H9 (cell line): ENCODE results near the gene ACBD6. TPM values are rescaled to one million over a fixed set of nuclear protein-coding genes. Genes with fewer than 3 reads are reported as not detected.

Source experiments
- DNase-seq: peaks from one replicate; pipeline ENCODE4 v3.0.0-alpha.2; 2017
- H2AFZ ChIP-seq: one replicate; pipeline ENCODE4 v1.6.1; 2013; ENCODE audit warnings: mild to moderate bottlenecking, low read length, control low read depth, moderate library complexity
- H2AK5ac ChIP-seq: 2 replicates; pipeline ENCODE4 v1.6.1; 2013; ENCODE audit warnings: low read length, control low read depth, mixed read lengths; ENCODE audit not compliant: insufficient read length
- H2BK120ac ChIP-seq: one replicate; pipeline ENCODE4 v1.6.1; 2013; ENCODE audit warnings: low read depth, mild to moderate bottlenecking, low read length, control low read depth, inconsistent platforms; ENCODE audit not compliant: poor library complexity, severe bottlenecking
- H2BK12ac ChIP-seq: 2 replicates; pipeline ENCODE4 v1.6.1; 2013; ENCODE audit warnings: low read length, control low read depth, mixed read lengths, low read depth; ENCODE audit not compliant: insufficient read length
- H2BK15ac ChIP-seq: 2 replicates; pipeline ENCODE4 v1.6.1; 2013; ENCODE audit warnings: low read depth, low read length, control low read depth
- H2BK20ac ChIP-seq: one replicate; pipeline ENCODE4 v1.6.1; 2013; ENCODE audit warnings: low read depth, mild to moderate bottlenecking, low read length, control low read depth, inconsistent platforms; ENCODE audit not compliant: poor library complexity, severe bottlenecking
- H2BK5ac ChIP-seq: 2 replicates; pipeline ENCODE4 v1.6.1; 2013; ENCODE audit warnings: low read length, control low read depth, mixed read lengths; ENCODE audit not compliant: insufficient read length
- H3K14ac ChIP-seq: 2 replicates; pipeline ENCODE4 v1.6.1; 2013; ENCODE audit warnings: low read length, control low read depth; ENCODE audit not compliant: insufficient read depth
- H3K18ac ChIP-seq: 2 replicates; pipeline ENCODE4 v1.6.1; 2013; ENCODE audit warnings: low read depth, mild to moderate bottlenecking, mixed read lengths, low read length, control low read depth; ENCODE audit not compliant: insufficient read length
- H3K23ac ChIP-seq: 2 replicates; pipeline ENCODE4 v1.6.1; 2013; ENCODE audit warnings: low read length, control low read depth, mixed read lengths, low read depth; ENCODE audit not compliant: insufficient read length
- H3K23me2 ChIP-seq: 2 replicates; pipeline ENCODE4 v1.6.1; 2013; ENCODE audit warnings: low read depth, mild to moderate bottlenecking, mixed read lengths, low read length, control low read depth; ENCODE audit not compliant: insufficient read length, poor library complexity, severe bottlenecking
- H3K27ac ChIP-seq: 2 replicates; pipeline ENCODE4 v1.5.1; 2013; ENCODE audit warnings: low read length, control low read depth, mixed read lengths, low read depth; ENCODE audit not compliant: insufficient read length
- H3K27me3 ChIP-seq: 2 replicates; pipeline ENCODE4 v1.6.1; 2013; ENCODE audit warnings: low read length, control low read depth, inconsistent platforms; ENCODE audit not compliant: insufficient read depth
- H3K4ac ChIP-seq: 2 replicates; pipeline ENCODE4 v1.6.1; 2013; ENCODE audit warnings: low read depth, mild to moderate bottlenecking, control low read depth, inconsistent platforms, low read length, moderate library complexity
- H3K4me1 ChIP-seq: 2 replicates; pipeline ENCODE4 v1.6.1; 2013; ENCODE audit warnings: low read length, control low read depth, inconsistent platforms; ENCODE audit not compliant: insufficient read depth
- H3K4me2 ChIP-seq: 2 replicates; pipeline ENCODE4 v1.6.1; 2013; ENCODE audit warnings: low read length, control low read depth, mixed read lengths; ENCODE audit not compliant: insufficient read length, insufficient read depth
- H3K56ac ChIP-seq: 2 replicates; pipeline ENCODE4 v1.6.1; 2013; ENCODE audit warnings: low read depth, mild to moderate bottlenecking, mixed read lengths, low read length, control low read depth; ENCODE audit not compliant: insufficient read length
- H3K79me1 ChIP-seq: 2 replicates; pipeline ENCODE4 v1.6.1; 2013; ENCODE audit warnings: low read depth, mild to moderate bottlenecking, moderate library complexity, low read length, control low read depth, inconsistent platforms; ENCODE audit not compliant: insufficient read depth, poor library complexity, severe bottlenecking
- H3K79me2 ChIP-seq: 2 replicates; pipeline ENCODE4 v1.6.1; 2013; ENCODE audit warnings: low read length, control low read depth, inconsistent platforms; ENCODE audit not compliant: insufficient read depth
- H3K9ac ChIP-seq: 2 replicates; pipeline ENCODE4 v1.6.1; 2013; ENCODE audit warnings: low read length, control low read depth, mixed read lengths; ENCODE audit not compliant: insufficient read length; ENCODE audit errors: extremely low read depth
- H3K9me3 ChIP-seq: one replicate; pipeline ENCODE4 v1.6.1; 2013; ENCODE audit warnings: low read depth, low read length, inconsistent platforms; ENCODE audit not compliant: control insufficient read depth
- H3T11ph ChIP-seq: one replicate; pipeline ENCODE4 v1.6.1; 2013; ENCODE audit warnings: mild to moderate bottlenecking, low read length, control low read depth, inconsistent platforms
- H4K20me1 ChIP-seq: one replicate; pipeline ENCODE4 v1.6.1; 2013; ENCODE audit not compliant: control insufficient read depth, insufficient read length, insufficient read depth
- H4K5ac ChIP-seq: 2 replicates; pipeline ENCODE4 v1.6.1; 2013; ENCODE audit warnings: low read depth, mild to moderate bottlenecking, mixed read lengths, low read length, control low read depth; ENCODE audit not compliant: insufficient read length
- H4K8ac ChIP-seq: replicated peaks from 2 replicates; pipeline ENCODE4 v1.6.1; 2013; ENCODE audit warnings: low read length, control low read depth, mixed read lengths, low read depth; ENCODE audit not compliant: insufficient read length
- H4K91ac ChIP-seq: 2 replicates; pipeline ENCODE4 v1.6.1; 2013; ENCODE audit warnings: low read depth, mild to moderate bottlenecking, moderate library complexity, mixed read lengths, low read length, control low read depth; ENCODE audit not compliant: insufficient read length
- H3K27ac Mint-ChIP-seq, 3 experiments: 2 replicates in 2 of 3; 3 replicates in 1 of 3; pipeline ENCODE4 v1.8.0; 2020 to 2021; ENCODE audit warnings: mixed read lengths in 3 of 3, mild to moderate bottlenecking in 1 of 3, moderate library complexity in 1 of 3
- H3K27me3 Mint-ChIP-seq: 2 replicates; pipeline ENCODE4 v1.8.0; 2021; ENCODE audit warnings: low read depth, mild to moderate bottlenecking, moderate library complexity, mixed read lengths
- H3K36me3 Mint-ChIP-seq, 3 experiments: 2 replicates in 2 of 3; 3 replicates in 1 of 3; pipeline ENCODE4 v1.8.0; 2020 to 2021; ENCODE audit warnings: low read depth in 3 of 3, mixed read lengths in 3 of 3; ENCODE audit not compliant: insufficient read depth in 1 of 3
- H3K4me1 Mint-ChIP-seq, 2 experiments: 2 replicates each; pipeline ENCODE4 v1.8.0; 2020; ENCODE audit warnings: mixed read lengths in 2 of 2
- H3K4me3 Mint-ChIP-seq, 2 experiments: 2 replicates in 1 of 2; 3 replicates in 1 of 2; pipeline ENCODE4 v1.8.0; 2020 to 2021; ENCODE audit warnings: mild to moderate bottlenecking in 2 of 2, mixed read lengths in 2 of 2, moderate library complexity in 1 of 2
- H3K9me3 Mint-ChIP-seq, 2 experiments: 2 replicates in 1 of 2; 3 replicates in 1 of 2; pipeline ENCODE4 v1.8.0; 2020; ENCODE audit warnings: mild to moderate bottlenecking in 2 of 2, mixed read lengths in 2 of 2, moderate library complexity in 1 of 2
- WGBS: extraction: QIAGEN DNeasy Blood & Tissue Kit; methylation state at CpG from one replicate; pipeline ENCODE4 v1.1.7; 2013; ENCODE audit warnings: missing lambda C conversion rate, low lambda C conversion rate, mixed read lengths; ENCODE audit not compliant: insufficient read length; ENCODE audit errors: extremely low coverage; 5-methylcytosine and 5-hydroxymethylcytosine counted together
- total RNA-seq: library from RNA; stranded (reverse); gene quantifications from 2 replicates; pipeline ENCODE4 v1.2.1, GENCODE V29; 2021
- TF ChIP-seq, protein P1 (sequence below): fragments of 200-600 bp; sonication (generic); conservative IDR thresholded peaks from 3 replicates; pipeline ENCODE4 v1.8.0; 2021; ENCODE audit warnings: antibody characterized with exemption, mild to moderate bottlenecking

The ACBD6 gene
- total RNA-seq, 1 experiment from 2014 or later, result 51.4 TPM

DNA sequence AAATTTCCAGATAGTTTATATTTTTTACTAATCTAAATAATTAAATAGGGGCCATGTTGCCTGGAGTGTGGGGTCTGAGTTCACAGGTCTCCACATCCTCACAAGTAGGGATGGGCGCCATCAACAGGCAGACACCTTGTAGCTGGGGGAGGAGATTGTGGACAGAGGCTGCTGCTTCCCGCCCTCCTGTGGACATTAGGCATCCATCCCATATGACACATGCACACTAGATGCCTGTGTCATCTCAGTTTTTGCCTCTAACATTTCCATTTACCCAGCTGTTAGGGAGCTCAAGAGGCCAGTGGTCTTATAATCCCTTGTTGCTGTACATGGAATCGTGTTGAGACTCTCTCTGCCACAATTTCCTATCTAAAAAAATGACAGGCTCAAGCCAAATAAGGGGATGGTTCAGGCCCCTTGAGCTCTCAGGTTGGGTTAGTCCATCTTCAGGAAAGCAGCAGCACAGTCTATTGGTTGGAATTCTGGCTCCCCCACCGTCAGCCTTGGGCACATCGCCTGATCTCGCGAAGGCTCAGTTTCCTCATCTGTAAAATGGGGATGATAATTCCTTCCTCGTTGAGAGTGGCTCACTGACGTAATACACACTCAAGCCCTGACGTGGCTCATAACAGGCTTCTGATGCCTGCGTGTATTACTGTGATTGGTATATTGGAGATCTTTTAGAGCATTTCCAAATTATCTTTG, 258.7 kb downstream of the ACBD6 start:
- H2BK120ac ChIP-seq, result no peak overlapping the region
- H3K23ac ChIP-seq, result no peak overlapping the region
- no peaks in the 10 kb centered on the region for H3K79me2 ChIP-seq
- no peak overlapping the region for H2BK15ac ChIP-seq
- H3K9me3 ChIP-seq, result no peaks in the 10 kb centered on the region
- Mint-ChIP-seq H3K27me3 (peaks cover 29% of the 10 kb centered on the region), H3K4me3 (no peak overlapping the region), H3K27ac (no peak overlapping the region), H3K36me3 (no peaks in the 10 kb centered on the region), H3K4me1 (peaks cover 45 to 73% of the 10 kb centered on the region in 2 experiments), H3K9me3 (peaks cover 0 to 3% of the 10 kb centered on the region in 2 experiments; a peak in 1 of 5 replicates)
- DNase-seq, result no peak
- no peak overlapping the region for H3K9ac ChIP-seq
- H4K20me1 ChIP-seq, result no peaks in the 10 kb centered on the region
- H3K27me3 ChIP-seq, result no peaks in the 10 kb centered on the region
- no peak overlapping the region for H4K5ac ChIP-seq
- H3K56ac ChIP-seq, result no peak overlapping the region
- no peak overlapping the region for H3K18ac ChIP-seq
- no peak overlapping the region for H3K14ac ChIP-seq
- H2BK20ac ChIP-seq, result no peak overlapping the region
- no peak overlapping the region for H3K4ac ChIP-seq
- H2BK5ac ChIP-seq, result no peak overlapping the region
- H4K91ac ChIP-seq, result no peak overlapping the region
- no CpG with 5 or more reads among the region's 11 CpGs for WGBS
- H2AK5ac ChIP-seq, result no peak overlapping the region
- no peaks in the 10 kb centered on the region for H3K23me2 ChIP-seq
- no peak overlapping the region for H2BK12ac ChIP-seq
- no peak overlapping the region for H3T11ph ChIP-seq
- TF ChIP-seq, protein P1, sequence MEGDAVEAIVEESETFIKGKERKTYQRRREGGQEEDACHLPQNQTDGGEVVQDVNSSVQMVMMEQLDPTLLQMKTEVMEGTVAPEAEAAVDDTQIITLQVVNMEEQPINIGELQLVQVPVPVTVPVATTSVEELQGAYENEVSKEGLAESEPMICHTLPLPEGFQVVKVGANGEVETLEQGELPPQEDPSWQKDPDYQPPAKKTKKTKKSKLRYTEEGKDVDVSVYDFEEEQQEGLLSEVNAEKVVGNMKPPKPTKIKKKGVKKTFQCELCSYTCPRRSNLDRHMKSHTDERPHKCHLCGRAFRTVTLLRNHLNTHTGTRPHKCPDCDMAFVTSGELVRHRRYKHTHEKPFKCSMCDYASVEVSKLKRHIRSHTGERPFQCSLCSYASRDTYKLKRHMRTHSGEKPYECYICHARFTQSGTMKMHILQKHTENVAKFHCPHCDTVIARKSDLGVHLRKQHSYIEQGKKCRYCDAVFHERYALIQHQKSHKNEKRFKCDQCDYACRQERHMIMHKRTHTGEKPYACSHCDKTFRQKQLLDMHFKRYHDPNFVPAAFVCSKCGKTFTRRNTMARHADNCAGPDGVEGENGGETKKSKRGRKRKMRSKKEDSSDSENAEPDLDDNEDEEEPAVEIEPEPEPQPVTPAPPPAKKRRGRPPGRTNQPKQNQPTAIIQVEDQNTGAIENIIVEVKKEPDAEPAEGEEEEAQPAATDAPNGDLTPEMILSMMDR, result no peak; the same call in 2 of the 3 replicates
- H3K4me2 ChIP-seq, result no peak overlapping the region
- H3K79me1 ChIP-seq, result no peaks in the 10 kb centered on the region
- H2AFZ ChIP-seq, result no peak overlapping the region
- H4K8ac ChIP-seq, result no peak overlapping the region
- H3K27ac ChIP-seq, result no peak overlapping the region
- H3K4me1 ChIP-seq, result peaks cover 4% of the 10 kb centered on the region; the same call in 1 of the 2 replicates
